Fibroblast of the aortic adventitia (primary cell): ENCODE results near the gene AGR3. TPM values are rescaled to one million over a fixed set of nuclear protein-coding genes. Genes with fewer than 3 reads are reported as not detected.

Experiments
- DNase-seq: peaks from one replicate; pipeline ENCODE4 v3.0.0-alpha.2; 2010; ENCODE audit warnings: low read depth
- H3K4me3 ChIP-seq: 2 replicates; pipeline ENCODE4 v1.5.1; 2011; ENCODE audit warnings: low read depth, mild to moderate bottlenecking, control low read depth, low read length, moderate library complexity
- total RNA-seq: library from RNA; depleted of rRNA; stranded (reverse); fragments of >200 nt; gene quantifications from 2 replicates; pipeline ENCODE4 v1.2.3, GENCODE V29; 2012; ENCODE audit warnings: low replicate concordance
- TF ChIP-seq, protein P1 (sequence below): IDR thresholded peaks from 2 replicates; pipeline ENCODE4 v1.5.1; 2011; ENCODE audit warnings: mild to moderate bottlenecking, low read length, control low read depth, inconsistent platforms; ENCODE audit not compliant: insufficient read depth

AGR3 gene
- total RNA-seq: not detected in 2 replicates

DNA sequence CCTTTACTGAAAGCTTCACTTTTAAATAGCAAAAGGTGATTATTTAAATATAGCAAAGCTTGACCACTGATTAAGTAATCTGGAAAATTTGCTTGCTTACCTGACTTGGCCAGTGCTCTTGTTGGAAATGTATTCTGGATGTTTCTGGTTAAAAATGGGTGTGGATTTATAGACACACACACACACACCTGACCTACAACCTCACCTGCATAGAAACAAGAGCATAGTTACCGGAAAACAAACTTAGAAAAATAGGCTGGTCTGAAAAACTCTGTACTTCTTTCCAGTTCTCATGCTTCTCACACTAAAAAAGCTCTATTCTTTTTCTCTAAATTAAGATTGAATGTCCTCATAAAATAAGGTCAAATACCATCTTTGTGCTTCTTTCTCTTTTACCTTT is at the start of gene AGR3:
Gene AGR3, minus strand, starts transcription at position 140 of the 400 bp plus-strand sequence. CDS start 3,365 bp downstream, outside the sequence.
- TF ChIP-seq, protein P1, sequence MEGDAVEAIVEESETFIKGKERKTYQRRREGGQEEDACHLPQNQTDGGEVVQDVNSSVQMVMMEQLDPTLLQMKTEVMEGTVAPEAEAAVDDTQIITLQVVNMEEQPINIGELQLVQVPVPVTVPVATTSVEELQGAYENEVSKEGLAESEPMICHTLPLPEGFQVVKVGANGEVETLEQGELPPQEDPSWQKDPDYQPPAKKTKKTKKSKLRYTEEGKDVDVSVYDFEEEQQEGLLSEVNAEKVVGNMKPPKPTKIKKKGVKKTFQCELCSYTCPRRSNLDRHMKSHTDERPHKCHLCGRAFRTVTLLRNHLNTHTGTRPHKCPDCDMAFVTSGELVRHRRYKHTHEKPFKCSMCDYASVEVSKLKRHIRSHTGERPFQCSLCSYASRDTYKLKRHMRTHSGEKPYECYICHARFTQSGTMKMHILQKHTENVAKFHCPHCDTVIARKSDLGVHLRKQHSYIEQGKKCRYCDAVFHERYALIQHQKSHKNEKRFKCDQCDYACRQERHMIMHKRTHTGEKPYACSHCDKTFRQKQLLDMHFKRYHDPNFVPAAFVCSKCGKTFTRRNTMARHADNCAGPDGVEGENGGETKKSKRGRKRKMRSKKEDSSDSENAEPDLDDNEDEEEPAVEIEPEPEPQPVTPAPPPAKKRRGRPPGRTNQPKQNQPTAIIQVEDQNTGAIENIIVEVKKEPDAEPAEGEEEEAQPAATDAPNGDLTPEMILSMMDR: no peak

DNA sequence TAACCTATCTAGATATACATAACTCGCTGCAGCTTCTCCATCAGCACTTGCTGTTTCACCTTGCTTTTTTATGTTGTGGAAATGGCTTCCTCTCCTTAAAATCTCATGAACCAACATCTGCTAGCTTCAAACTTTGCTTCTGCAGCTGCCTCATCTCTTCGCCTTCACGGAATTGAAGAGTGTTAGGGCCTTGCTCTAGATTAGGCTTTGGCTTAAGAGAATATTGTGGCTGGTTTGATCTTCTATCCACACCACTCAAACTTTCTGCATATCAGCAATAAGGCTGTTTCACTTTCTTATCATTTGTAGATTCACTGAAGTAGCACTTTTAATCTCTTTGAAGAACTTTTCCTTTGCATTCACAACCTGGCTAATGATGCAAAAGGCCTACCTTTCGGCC is 49.2 kb upstream of the AGR3 start:
- DNase-seq: no peak
- TF ChIP-seq, protein P1: no peak
- H3K4me3 ChIP-seq: no peak overlapping the region

More for the DNA sequence above, at the start of gene AGR3:
- no peak for DNase-seq
- no peak within 1 kb of the TSS for H3K4me3 ChIP-seq

DNA sequence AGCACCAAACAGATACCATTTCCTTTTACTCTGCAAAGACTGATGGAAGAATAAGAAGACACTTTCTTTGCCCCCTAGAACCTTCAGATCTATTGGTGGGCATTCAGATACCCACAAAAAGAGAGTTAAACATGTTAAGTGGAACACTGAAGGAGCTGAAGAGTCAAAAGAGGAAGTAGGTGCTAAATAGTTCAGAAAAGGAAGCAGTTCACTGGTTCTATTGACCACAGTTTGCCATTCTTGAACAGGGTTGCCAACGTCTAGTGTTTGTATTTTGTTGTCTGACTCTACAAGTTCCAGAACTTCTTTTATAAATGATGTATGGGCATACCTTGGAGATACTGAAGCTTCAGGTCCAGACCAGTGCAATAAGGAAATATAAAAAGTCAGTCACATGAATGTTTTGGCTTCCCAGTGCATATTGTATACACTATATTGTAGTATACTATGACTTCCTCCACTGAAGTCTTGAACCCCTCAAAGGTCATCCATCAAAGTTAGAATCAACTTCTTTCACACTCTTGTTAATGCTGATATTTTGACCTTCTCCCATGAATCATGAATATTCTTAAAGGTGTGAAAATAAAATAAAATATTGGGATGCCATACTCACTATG is 47.5 kb upstream of the AGR3 start:
- TF ChIP-seq, protein P1: no peak
- H3K4me3 ChIP-seq: no peak overlapping the region
- no peak for DNase-seq

DNA sequence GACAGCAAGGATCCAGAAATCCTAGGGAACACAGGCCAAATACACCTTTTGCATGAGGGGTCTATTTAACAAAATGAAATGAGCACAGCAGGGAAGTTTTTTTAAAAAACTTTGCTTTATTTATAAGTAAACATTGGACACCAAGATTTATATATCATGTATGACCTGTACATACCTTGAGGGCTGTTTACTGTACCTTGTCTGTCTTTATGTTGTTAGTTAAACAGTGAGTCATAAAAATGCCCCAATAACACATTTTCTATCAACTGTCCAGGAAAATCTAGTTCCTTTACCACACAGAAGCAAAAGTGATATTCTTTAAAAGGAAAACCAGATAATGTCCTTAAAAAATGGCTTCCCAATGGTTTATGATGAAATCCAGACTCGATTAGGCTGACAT is 45.1 kb upstream of the AGR3 start:
- DNase-seq: no peak
- no peak overlapping the region for H3K4me3 ChIP-seq
- TF ChIP-seq, protein P1: no peak

DNA sequence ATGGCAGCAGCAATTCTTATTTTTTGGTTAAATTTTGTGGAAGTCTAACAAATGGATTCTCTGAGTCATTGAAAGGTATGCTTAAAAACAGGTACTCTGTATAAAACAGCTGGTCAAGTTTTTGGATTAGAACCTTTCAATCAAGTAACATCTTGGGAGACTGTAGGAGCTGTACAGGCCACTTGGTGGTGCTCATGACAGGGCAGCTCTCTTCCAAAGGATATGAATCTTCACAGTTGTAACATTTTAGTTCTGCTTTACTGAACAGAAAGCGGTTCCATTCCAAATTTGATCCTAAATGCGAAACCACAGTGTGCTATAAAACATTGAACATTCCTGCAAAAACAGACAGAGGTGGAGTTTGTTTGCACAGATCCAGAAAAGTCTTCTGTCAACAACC is 44.5 kb upstream of the AGR3 start:
- H3K4me3 ChIP-seq: no peak overlapping the region
- DNase-seq: peak; percentile 72
- TF ChIP-seq, protein P1: peak; percentile 83

DNA sequence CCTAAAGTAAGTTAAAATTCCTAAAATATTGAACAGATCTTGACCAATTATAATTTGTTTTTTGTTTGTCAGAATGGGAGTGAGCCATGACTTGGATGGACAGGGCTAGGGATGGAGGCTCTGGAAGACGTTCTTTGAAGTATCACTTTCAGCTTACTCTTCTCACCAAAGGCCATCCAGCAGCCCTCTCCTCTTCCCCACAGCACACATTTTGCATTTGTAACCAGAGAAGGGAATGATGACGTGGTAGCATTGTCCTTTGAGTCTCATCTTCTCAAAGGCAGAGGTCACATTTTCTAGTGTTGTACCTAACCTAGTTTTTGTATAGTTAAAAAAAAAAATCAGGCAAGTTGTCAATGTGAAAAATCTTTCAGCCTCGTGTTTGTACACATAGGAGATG is 43.8 kb upstream of the AGR3 start:
- TF ChIP-seq, protein P1: no peak
- no peak overlapping the region for H3K4me3 ChIP-seq
- DNase-seq: no peak

DNA sequence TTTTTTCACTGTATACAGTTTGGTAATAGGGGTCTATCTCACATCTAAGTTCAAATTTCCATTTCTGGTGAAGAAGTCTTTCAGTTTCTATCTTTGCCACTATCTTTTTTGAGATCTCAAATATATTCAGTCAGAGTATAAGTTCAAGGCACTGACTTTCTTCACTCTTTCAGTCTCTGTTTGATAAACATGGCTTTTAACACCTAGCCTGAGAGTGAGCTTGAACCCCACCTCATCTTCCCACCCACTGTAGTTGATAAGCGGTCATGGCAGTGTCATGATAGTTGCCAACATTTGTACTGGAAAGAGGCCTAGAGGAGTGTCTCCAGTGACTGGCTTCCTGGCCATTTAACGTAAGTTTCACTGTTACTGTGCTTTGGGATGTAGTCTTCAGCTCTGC is 41.2 kb upstream of the AGR3 start:
- DNase-seq: peak; percentile 13
- TF ChIP-seq, protein P1: no peak

More for the DNA sequence above, 41.2 kb upstream of the AGR3 start:
- H3K4me3 ChIP-seq: no peak overlapping the region
